K562 (cell line): Measurements from ENCODE around the gene PDE4A. TPM values are rescaled to one million over a fixed set of nuclear protein-coding genes. Genes with fewer than 3 reads are reported as not detected.

Experiments used
- BRF1 ChIP-seq: IDR thresholded peaks from 3 replicates; pipeline ENCODE4 v1.6.1; 2011; ENCODE audit warnings: borderline replicate concordance, mild to moderate bottlenecking; ENCODE audit not compliant: insufficient read length; ENCODE audit errors: extremely low read depth
- CBFA2T2 ChIP-seq: fragments of 450-650 bp; conservative IDR thresholded peaks from 2 replicates; pipeline ENCODE4 v1.6.1; 2017; ENCODE audit warnings: mild to moderate bottlenecking
- CBFB ChIP-seq: sonication (generic); formaldehyde crosslinking; IDR thresholded peaks from 2 replicates; pipeline ENCODE4 v1.4.0; 2020; ENCODE audit warnings: mild to moderate bottlenecking, missing genetic modification reagents
- E2F5 ChIP-seq: sonication (generic); formaldehyde crosslinking; IDR thresholded peaks from 2 replicates; pipeline ENCODE4 v1.8.0; 2022; ENCODE audit warnings: mild to moderate bottlenecking, missing genetic modification reagents
- GTF2E2 ChIP-seq: fragments of 200-800 bp; sonication (Bioruptor generic); IDR thresholded peaks from 2 replicates; pipeline ENCODE4 v1.6.1; 2016; ENCODE audit warnings: missing genetic modification characterization, missing compliant biosample characterization
- MBD2 ChIP-seq: sonication (generic); IDR thresholded peaks from 2 replicates; pipeline ENCODE4 v1.6.1; 2016; ENCODE audit warnings: low read depth, borderline replicate concordance
- MTA1 ChIP-seq: fragments of 450-650 bp; IDR thresholded peaks from 2 replicates; pipeline ENCODE4 v1.6.1; 2017; ENCODE audit warnings: borderline replicate concordance
- MTF1 ChIP-seq: fragments of 250-450 bp; sonication (Bioruptor Pico); IDR thresholded peaks from 2 replicates; pipeline ENCODE4 v1.9.0; 2021; ENCODE audit warnings: moderate library complexity, mild to moderate bottlenecking, inconsistent platforms, borderline replicate concordance
- PHB ChIP-seq: fragments of 250-450 bp; sonication (Bioruptor Pico); IDR thresholded peaks from 2 replicates; pipeline ENCODE4 v1.5.0; 2021
- PHTF2 ChIP-seq: fragments of 250-450 bp; sonication (Bioruptor Pico); IDR thresholded peaks from 2 replicates; pipeline ENCODE4 v1.5.0; 2021; ENCODE audit warnings: mild to moderate bottlenecking
- RBFOX2 ChIP-seq: fragments of 200-400 bp; formaldehyde crosslinking; IDR thresholded peaks from 2 replicates; pipeline ENCODE4 v1.6.1; 2017; ENCODE audit warnings: low read depth, mild to moderate bottlenecking, low read length, moderate library complexity
- RBM39 ChIP-seq: fragments of 200-400 bp; formaldehyde crosslinking; optimal IDR thresholded peaks from 2 replicates; pipeline ENCODE3; 2018; ENCODE audit warnings: low read depth, low read length
- SMC3 ChIP-seq: conservative IDR thresholded peaks from 2 replicates; pipeline ENCODE4 v1.6.1; 2011; ENCODE audit warnings: low read depth, low read length, improper control_type of control experiment; ENCODE audit not compliant: insufficient read depth
- SNIP1 ChIP-seq: fragments of 450-650 bp; IDR thresholded peaks from 2 replicates; pipeline ENCODE4 v1.7.1; 2017; ENCODE audit warnings: low read depth, mild to moderate bottlenecking
- SP2 ChIP-seq: IDR thresholded peaks from 2 replicates; pipeline ENCODE4 v1.6.1; 2011; ENCODE audit warnings: mild to moderate bottlenecking, low read depth, low read length, moderate library complexity; ENCODE audit not compliant: poor library complexity, severe bottlenecking; ENCODE audit errors: extremely low read depth
- THRB ChIP-seq: fragments of 450-650 bp; formaldehyde crosslinking; conservative IDR thresholded peaks from 2 replicates; pipeline ENCODE4 v1.4.0; 2022; ENCODE audit warnings: mild to moderate bottlenecking, missing genetic modification characterization
- TRIM28 ChIP-seq: fragments of 450-650 bp; IDR thresholded peaks from 2 replicates; pipeline ENCODE4 v1.6.1; 2017
- TSC22D4 ChIP-seq: fragments of 450-650 bp; IDR thresholded peaks from 2 replicates; pipeline ENCODE4 v1.6.1; 2016; ENCODE audit warnings: missing genetic modification characterization, missing biosample characterization, control low read depth
- U2AF2 ChIP-seq: fragments of 200-400 bp; formaldehyde crosslinking; optimal IDR thresholded peaks from 2 replicates; pipeline ENCODE3; 2017; ENCODE audit warnings: low read depth, mild to moderate bottlenecking, low read length
- ZEB2 ChIP-seq: fragments of 450-650 bp; IDR thresholded peaks from 2 replicates; pipeline ENCODE4 v1.6.1; 2016
- ZMIZ1 ChIP-seq, 2 experiments: fragments of 150-350 bp in 1 of 2; IDR thresholded peaks; 2 replicates each; pipeline ENCODE4 v1.6.1; 2012 to 2016; ENCODE audit warnings: low read depth in 2 of 2, low read length in 2 of 2, mild to moderate bottlenecking in 1 of 2, moderate library complexity in 1 of 2
- ZNF197 ChIP-seq: fragments of 200-800 bp; sonication (Bioruptor generic); IDR thresholded peaks from 2 replicates; pipeline ENCODE4 v1.6.1; 2016; ENCODE audit warnings: low read depth, missing genetic modification characterization, missing compliant biosample characterization
- ZNF644 ChIP-seq: fragments of 200-800 bp; sonication (Bioruptor generic); IDR thresholded peaks from 2 replicates; pipeline ENCODE4 v1.6.1; 2016; ENCODE audit warnings: low read depth, missing genetic modification characterization, missing compliant biosample characterization
- ZNF699 ChIP-seq: fragments of 250-450 bp; sonication (Bioruptor Pico); IDR thresholded peaks from 2 replicates; pipeline ENCODE4 v1.8.0; 2021; ENCODE audit warnings: mild to moderate bottlenecking, moderate library complexity; ENCODE audit not compliant: insufficient replicate concordance
- polyA plus RNA-seq, 8 experiments: library from polyadenylated mRNA; depleted of rRNA in 4 of 8; stranded (reverse) in 5 of 8; unstranded in 3 of 8; fragments of >200 nt; fragmentation: Nextera tagmentation in 2 of 8; fragmentation: Illumina TruSeq in 1 of 8; extraction: Ambion mirVana in 2 of 8; extraction: Trizol in 1 of 8; gene quantifications; 2 replicates each; pipeline versions ENCODE4 v1.2.1 to v1.2.3, GENCODE V29; 2011 to 2014; ENCODE audit warnings: inconsistent platforms in 1 of 8, missing spikeins in 1 of 8
- total RNA-seq, 7 experiments: library from RNA; depleted of rRNA in 6 of 7; stranded (reverse); fragments of >200 nt in 6 of 7; fragmentation: Illumina TruSeq in 2 of 7; extraction: Trizol in 2 of 7; gene quantifications; 2 replicates each; pipeline versions ENCODE4 v1.2.1 to v1.2.3, GENCODE V29; 2011 to 2021; ENCODE audit warnings: low replicate concordance in 1 of 7

PDE4A gene
- total and polyA plus RNA-seq, 9 of the 15 experiments (the other 6 are each of a cell fraction or from before 2014, with no cell fraction given): 0.66 to 26.9 (median 4.6) TPM

- TF ChIP-seq ZMIZ1 (IDR thresholded peaks at IDR 0.05; ENCODE audit: low read depth in 2 of 2, low read length in 2 of 2): peak in 1 of 2 experiments; percentile 21; a peak in 1 of 4 replicates
- no peak for TF ChIP-seq SMC3
- TF ChIP-seq MTF1: no peak
- TF ChIP-seq PHTF2 (CRISPR knock-in tag): no peak
- peak; percentile 85 for TF ChIP-seq RBM39
- TF ChIP-seq CBFB: peak; percentile 89
- TF ChIP-seq TSC22D4 (tag): no peak
- peak; percentile 61 for TF ChIP-seq TRIM28
- no peak for TF ChIP-seq ZNF699
- TF ChIP-seq ZNF197 (CRISPR knock-in tag): peak; percentile 67; the same call in 1 of the 2 replicates
- TF ChIP-seq ZEB2: peak; percentile 36; the same call in 1 of the 2 replicates
- peak; percentile 94 for TF ChIP-seq ZNF644
- TF ChIP-seq MTA1: peak; percentile 52; the same call in 1 of the 2 replicates
- no peak for TF ChIP-seq PHB
- no peak for TF ChIP-seq E2F5 (CRISPR knock-in tag)
- TF ChIP-seq GTF2E2 (tag): no peak
- no peak; the same call in 1 of the 2 replicates for TF ChIP-seq THRB (CRISPR knock-in tag)
- peak; percentile 83 for TF ChIP-seq RBFOX2
- peak; percentile 77; the same call in 1 of the 2 replicates for TF ChIP-seq MBD2
- TF ChIP-seq U2AF2: no peak
- no peak for TF ChIP-seq CBFA2T2
- no peak for TF ChIP-seq BRF1
- peak; percentile 65; the same call in 1 of the 2 replicates for TF ChIP-seq SNIP1
- no peak for TF ChIP-seq SP2
Observed at GRCh38 chr19:10416380-10417257, 3.7 kb upstream of the PDE4A start (continued).
